Measurements from ENCODE around the gene CBLC.

- TF ChIP-seq CTCF (IDR thresholded peaks at IDR 0.05; ENCODE audit: insufficient read depth, low read length, poor library complexity, severe bottlenecking) (no peak), EZH2phosphoT487 (conservative IDR thresholded peaks at IDR 0.05; ENCODE audit: low read length) (no peak)
Measured at GRCh38 chr19:44738603-44739558, 38.8 kb upstream of the CBLC start.

Data from SU-DHL-6 (cell line).